Measurements from ENCODE around the gene ANKRD65. TPM values are rescaled to one million over a fixed set of nuclear protein-coding genes. Genes with fewer than 3 reads are reported as not detected.
"Not testable (repeated sequence)": the region's sequence is repeated elsewhere in the genome, so short reads cannot be mapped to it uniquely, and the experiment has no call there.

Gene ANKRD65
- total RNA-seq, 1 donor from 2014 or later: 22.3 TPM

DNA sequence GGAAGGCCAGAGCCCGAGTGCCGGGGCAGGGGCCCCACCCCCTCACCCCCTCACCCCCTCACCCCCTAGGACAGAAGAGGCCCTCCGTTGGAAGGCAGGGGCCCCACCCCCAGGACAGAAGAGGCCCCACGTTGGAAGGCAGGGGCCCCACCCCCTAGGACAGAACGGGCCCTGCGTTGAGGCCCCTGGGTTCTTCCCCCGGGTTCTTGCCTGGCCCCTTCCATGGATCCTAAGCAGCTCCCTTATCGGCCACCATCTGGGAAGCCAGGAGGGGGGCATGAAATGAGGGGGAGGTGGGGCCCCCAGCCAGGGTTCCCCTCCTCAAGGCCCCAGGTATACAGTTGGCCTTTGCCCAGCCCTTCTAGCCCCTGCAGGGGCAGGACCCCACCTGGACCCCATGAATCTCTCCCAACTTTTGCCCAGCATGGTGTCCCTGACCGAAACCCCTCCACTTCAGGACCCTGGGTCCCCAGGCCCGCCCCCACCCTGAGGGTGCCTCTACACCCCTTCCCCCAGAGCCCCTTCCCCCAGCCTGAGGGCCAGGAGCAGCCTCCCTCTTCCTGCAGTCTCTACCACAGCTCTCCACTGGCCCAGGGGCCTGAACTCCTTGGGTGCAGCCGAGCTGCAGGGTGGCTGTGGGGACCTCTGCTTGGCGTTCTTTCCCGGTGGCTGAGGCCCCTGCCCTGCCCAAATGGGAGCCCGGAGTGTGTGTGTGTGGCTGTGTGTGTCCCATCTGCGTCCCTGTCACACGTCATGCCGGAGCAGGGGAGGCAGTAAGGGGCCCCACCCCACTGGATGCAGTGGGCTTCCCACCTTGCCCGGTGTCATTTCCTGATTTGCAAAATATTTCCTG is 10.1 kb upstream of the ANKRD65 start:
- intact Hi-C loops (cut with DNase I): no loop called here
- peaks cover 68% of the 10 kb centered on the region for H3K4me1 ChIP-seq
- peak overlapping the region; percentile 21 for H3K4me3 ChIP-seq
- H3K27me3 ChIP-seq (ENCODE audit: low read depth): peaks cover 11% of the 10 kb centered on the region
- ATAC-seq: no peak
- peak overlapping the region; percentile 89 for H3K27ac ChIP-seq
- H3K36me3 ChIP-seq: no peaks in the 10 kb centered on the region
- H3K9me3 ChIP-seq: no peaks in the 10 kb centered on the region
- no peak for DNase-seq
- TF ChIP-seq, protein P1, sequence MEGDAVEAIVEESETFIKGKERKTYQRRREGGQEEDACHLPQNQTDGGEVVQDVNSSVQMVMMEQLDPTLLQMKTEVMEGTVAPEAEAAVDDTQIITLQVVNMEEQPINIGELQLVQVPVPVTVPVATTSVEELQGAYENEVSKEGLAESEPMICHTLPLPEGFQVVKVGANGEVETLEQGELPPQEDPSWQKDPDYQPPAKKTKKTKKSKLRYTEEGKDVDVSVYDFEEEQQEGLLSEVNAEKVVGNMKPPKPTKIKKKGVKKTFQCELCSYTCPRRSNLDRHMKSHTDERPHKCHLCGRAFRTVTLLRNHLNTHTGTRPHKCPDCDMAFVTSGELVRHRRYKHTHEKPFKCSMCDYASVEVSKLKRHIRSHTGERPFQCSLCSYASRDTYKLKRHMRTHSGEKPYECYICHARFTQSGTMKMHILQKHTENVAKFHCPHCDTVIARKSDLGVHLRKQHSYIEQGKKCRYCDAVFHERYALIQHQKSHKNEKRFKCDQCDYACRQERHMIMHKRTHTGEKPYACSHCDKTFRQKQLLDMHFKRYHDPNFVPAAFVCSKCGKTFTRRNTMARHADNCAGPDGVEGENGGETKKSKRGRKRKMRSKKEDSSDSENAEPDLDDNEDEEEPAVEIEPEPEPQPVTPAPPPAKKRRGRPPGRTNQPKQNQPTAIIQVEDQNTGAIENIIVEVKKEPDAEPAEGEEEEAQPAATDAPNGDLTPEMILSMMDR (IDR thresholded peaks at IDR 0.05): no peak

DNA sequence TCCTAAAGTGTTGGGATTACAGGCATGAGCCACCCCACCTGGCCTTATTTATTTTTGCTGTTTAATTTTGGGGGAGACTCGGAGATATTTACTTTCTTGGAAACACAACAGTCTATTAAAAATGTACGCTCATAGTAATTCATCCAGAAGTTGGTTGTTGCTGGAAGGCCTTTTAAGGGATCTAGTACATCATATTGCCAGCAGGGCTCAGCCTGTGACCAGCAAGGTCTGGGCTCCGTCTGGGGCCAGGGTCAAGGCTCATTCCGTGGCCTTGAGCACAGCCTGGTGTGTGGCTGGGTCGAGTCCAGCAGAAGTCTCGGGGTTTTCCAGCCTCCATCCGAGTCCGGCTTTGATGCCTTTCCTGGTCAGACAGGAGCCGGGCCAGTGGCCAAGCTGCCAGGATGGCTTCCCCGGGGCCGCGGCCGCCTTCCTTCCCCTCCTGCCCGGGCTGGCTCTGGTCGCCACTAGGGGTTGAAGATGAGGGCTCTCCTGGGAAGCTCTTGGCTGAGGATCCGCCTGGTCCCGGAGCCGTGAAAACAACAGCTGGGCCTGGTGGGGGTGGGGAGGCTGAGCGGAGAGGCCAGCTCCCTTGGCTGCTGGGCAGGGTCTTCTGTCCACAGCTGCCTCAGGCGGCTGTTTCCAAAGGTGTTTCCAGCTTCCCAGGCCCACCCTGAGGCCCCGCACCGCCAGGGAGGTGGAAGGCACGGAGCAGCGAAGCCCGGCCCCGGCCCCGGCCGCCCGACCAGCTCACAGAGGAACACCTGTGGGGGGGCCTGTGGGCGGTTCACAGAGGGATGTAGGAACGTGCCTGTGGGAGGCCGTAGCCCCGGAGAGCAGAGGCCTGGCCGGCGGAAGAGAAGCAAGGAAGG is 9.3 kb upstream of the ANKRD65 start:
- ATAC-seq (peak; percentile 34), DNase-seq (peak; percentile 78)
- Histone ChIP-seq H3K27me3 (ENCODE audit: low read depth) (peaks cover 9% of the 10 kb centered on the region), H3K27ac (peak overlapping the region; percentile 89), H3K9me3 (no peaks in the 10 kb centered on the region), H3K4me3 (peak overlapping the region; percentile 21), H3K4me1 (peaks cover 63% of the 10 kb centered on the region), H3K36me3 (no peaks in the 10 kb centered on the region)
- TF ChIP-seq, protein P1 (IDR thresholded peaks at IDR 0.05): peak; percentile 24
- intact Hi-C loops (cut with DNase I): no loop called here

DNA sequence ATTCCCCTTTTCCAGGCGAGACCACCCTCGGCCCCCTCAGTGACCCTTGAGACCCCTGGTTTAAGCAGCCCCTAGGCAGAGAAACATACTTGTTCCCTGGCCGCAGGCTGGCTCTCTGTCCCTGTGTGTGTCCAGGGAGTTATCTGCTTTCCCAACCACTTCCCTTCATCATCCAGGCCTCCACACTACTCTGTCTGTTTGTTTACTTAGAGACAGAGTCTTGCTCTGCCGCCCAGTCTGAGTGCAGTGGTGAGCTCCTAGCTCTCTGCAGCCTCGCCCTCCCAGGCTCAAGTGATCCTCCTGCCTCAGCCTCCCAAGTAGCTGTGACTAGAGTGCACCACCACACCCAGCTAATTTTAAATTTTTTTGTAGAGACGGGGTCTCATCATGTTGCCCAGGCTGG is 8.6 kb upstream of the ANKRD65 start:
- H3K36me3 ChIP-seq: no peaks in the 10 kb centered on the region
- intact Hi-C loops (cut with DNase I): no loop called here
- peak overlapping the region; percentile 89 for H3K27ac ChIP-seq
- no peak overlapping the region for H3K4me3 ChIP-seq
- ATAC-seq: no peak
- no peaks in the 10 kb centered on the region for H3K9me3 ChIP-seq
- TF ChIP-seq, protein P1 (IDR thresholded peaks at IDR 0.05): no peak
- no peak for DNase-seq
- H3K27me3 ChIP-seq (ENCODE audit: low read depth): peaks cover 9% of the 10 kb centered on the region
- peaks cover 57% of the 10 kb centered on the region for H3K4me1 ChIP-seq

DNA sequence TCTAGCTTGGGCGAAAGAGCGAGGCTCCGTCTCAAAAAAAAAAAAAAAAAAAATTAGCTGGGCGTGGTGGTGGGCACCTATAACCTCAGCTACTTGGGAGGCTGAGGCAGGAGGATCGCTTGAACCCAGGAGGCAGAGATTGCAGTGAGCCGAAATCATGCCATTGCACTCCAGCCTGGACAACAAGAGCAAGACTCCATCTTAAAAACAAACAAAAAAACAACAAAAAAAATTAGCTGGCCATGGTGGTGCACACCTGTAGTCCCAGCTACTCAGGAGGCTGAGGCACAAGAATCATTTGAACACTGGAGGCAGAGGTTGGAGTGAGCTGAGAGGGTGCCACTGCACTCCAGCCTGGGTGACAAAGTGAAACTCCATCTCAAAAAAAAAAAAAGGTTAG is 7.9 kb upstream of the ANKRD65 start:
- H3K27ac ChIP-seq; H3K36me3 ChIP-seq; ATAC-seq; H3K4me3 ChIP-seq; intact Hi-C loops (cut with DNase I); H3K9me3 ChIP-seq; H3K27me3 ChIP-seq (ENCODE audit: low read depth); DNase-seq: not testable (repeated sequence)
- peaks cover 50% of the 10 kb centered on the region for H3K4me1 ChIP-seq

DNA sequence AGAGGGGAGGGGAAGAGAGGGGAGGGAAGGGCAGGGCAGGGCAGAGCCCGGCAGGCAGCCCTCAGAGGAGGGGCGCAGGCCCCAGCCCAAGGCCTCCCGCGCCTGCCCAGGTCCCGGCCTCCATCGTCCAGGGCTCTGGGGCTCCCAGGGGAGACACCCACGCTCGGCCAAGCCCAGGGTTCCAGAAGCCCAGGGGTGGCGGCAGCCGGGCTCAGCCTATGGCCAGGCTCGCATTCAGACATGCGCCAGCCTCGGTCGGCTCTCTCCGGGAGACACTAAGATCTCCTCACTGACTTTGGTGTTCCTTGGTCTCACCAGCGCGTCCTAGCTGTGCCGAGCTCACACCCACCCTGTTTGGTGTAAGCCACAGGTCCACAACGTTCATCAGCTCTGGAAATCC is 7.1 kb upstream of the ANKRD65 start:
- Histone ChIP-seq H3K27ac (no peak overlapping the region), H3K27me3 (ENCODE audit: low read depth) (peaks cover 4% of the 10 kb centered on the region), H3K9me3 (no peaks in the 10 kb centered on the region), H3K4me3 (no peak overlapping the region), H3K4me1 (peaks cover 42% of the 10 kb centered on the region), H3K36me3 (no peaks in the 10 kb centered on the region)
- DNase-seq (peak; percentile 46), ATAC-seq (no peak)
- intact Hi-C loops (cut with DNase I): no loop called here
- TF ChIP-seq, protein P1 (IDR thresholded peaks at IDR 0.05): no peak
